HG03354 (cell line): ENCODE data around the gene MITF.
A peak's percentile ranks its signal among the peaks of the same experiment; 100 is the strongest.

Source experiments
- ATAC-seq: cut with Tn5 transposase; IDR thresholded peaks from one replicate; pipeline ENCODE4 v1.9.1; 2021; ENCODE audit warnings: mild to moderate bottlenecking; ENCODE audit not compliant: unreplicated experiment, poor library complexity, severe bottlenecking

The MITF gene

GRCh38 chr3:69751074-69751476, 11.8 kb downstream of the MITF start:
- ATAC-seq: no peak

GRCh38 chr3:69752241-69752640, 13.0 kb downstream of the MITF start:
- ATAC-seq: no peak

- ATAC-seq: no peak
Observed at GRCh38 chr3:69753179-69753775, 14.0 kb downstream of the MITF start.

- no peak for ATAC-seq
Observed at GRCh38 chr3:69755795-69756194, 16.5 kb downstream of the MITF start.

GRCh38 chr3:69761896-69762767, 22.9 kb downstream of the MITF start:
- ATAC-seq: peak; percentile 69

- peak; percentile 29 for ATAC-seq
Observed at GRCh38 chr3:69762768-69763229, 23.5 kb downstream of the MITF start.

GRCh38 chr3:69763458-69763857, 24.2 kb downstream of the MITF start:
- ATAC-seq: no peak

GRCh38 chr3:69764121-69764741, 25.0 kb downstream of the MITF start:
- peak; percentile 65 for ATAC-seq

GRCh38 chr3:69764861-69765260, 25.6 kb downstream of the MITF start:
- ATAC-seq: no peak

- no peak for ATAC-seq
Observed at GRCh38 chr3:69766638-69767037, 27.4 kb downstream of the MITF start.

GRCh38 chr3:69767571-69767970, 28.3 kb downstream of the MITF start:
- no peak for ATAC-seq

- ATAC-seq: no peak
Observed at GRCh38 chr3:69768438-69768837, 29.2 kb downstream of the MITF start.

- no peak for ATAC-seq
Observed at GRCh38 chr3:69770219-69770618, 31.0 kb downstream of the MITF start.

GRCh38 chr3:69770976-69771634, 31.8 kb downstream of the MITF start:
- no peak for ATAC-seq

- no peak for ATAC-seq
Observed at GRCh38 chr3:69772152-69772867, 33.0 kb downstream of the MITF start.

- ATAC-seq: no peak
Observed at GRCh38 chr3:69774029-69774428, 34.8 kb downstream of the MITF start.

GRCh38 chr3:69775751-69776150, 36.5 kb downstream of the MITF start:
- no peak for ATAC-seq

- no peak for ATAC-seq
Observed at GRCh38 chr3:69776289-69776688, 37.0 kb downstream of the MITF start.

GRCh38 chr3:69776920-69777581, 37.8 kb downstream of the MITF start:
- ATAC-seq: no peak
